Muscle layer of colon (tissue), 2 donors: Measurements from ENCODE around the gene GABRG3.
"Not testable (repeated sequence)": the region's sequence is repeated elsewhere in the genome, so short reads cannot be mapped to it uniquely, and the experiment has no call there.

Experiments used
- H3K27ac ChIP-seq: one replicate; pipeline ENCODE4 v1.7.0; 2013; ENCODE audit warnings: low read depth, mild to moderate bottlenecking, low read length, moderate library complexity
- H3K27me3 ChIP-seq, 2 donors: one replicate each; pipeline ENCODE4 v1.7.0; 2013; ENCODE audit warnings: low read length in 2 of 2, mild to moderate bottlenecking in 2 of 2; ENCODE audit not compliant: insufficient read depth in 2 of 2, control insufficient read depth in 1 of 2
- H3K36me3 ChIP-seq: one replicate; pipeline ENCODE4 v1.7.0; 2013; ENCODE audit warnings: mild to moderate bottlenecking, low read length; ENCODE audit not compliant: insufficient read depth
- H3K4me1 ChIP-seq: one replicate; pipeline ENCODE4 v1.7.0; 2013; ENCODE audit warnings: mild to moderate bottlenecking, low read length; ENCODE audit not compliant: insufficient read depth
- H3K4me3 ChIP-seq, 2 donors: one replicate each; pipeline ENCODE4 v1.7.0; 2013; ENCODE audit warnings: low read length in 2 of 2, low read depth in 1 of 2, mild to moderate bottlenecking in 1 of 2, moderate library complexity in 1 of 2
- H3K9ac ChIP-seq: one replicate; pipeline ENCODE4 v1.7.0; 2013; ENCODE audit warnings: low read length
- H3K9me3 ChIP-seq: one replicate; pipeline ENCODE4 v1.7.0; 2013; ENCODE audit warnings: mild to moderate bottlenecking, low read length
- donor health status: abdominal sarcoma.
- donor health status: Adenocarcinoma of cecum.

Gene GABRG3

GRCh38 chr15:26996250-26996649, 25.3 kb downstream of the GABRG3 start:
- H3K4me3 ChIP-seq, result no peak overlapping the region

DNA sequence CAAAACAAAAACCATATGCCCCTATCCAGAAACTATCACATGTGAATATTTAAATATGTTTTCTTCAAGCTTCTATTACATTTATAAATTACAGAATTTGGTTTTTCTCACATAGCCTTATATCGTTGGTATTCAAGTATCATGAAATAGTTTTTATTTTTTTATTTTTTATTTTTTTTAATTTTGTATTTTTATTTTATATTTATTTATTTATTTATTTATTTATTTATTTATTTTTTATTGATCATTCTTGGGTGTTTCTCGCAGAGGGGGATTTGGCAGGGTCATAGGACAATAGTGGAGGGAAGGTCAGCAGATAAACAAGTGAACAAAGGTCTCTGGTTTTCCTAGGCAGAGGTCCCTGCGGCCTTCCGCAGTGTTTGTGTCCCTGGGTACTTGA, 32.0 kb downstream of the GABRG3 start:
- H3K27ac ChIP-seq, H3K9me3 ChIP-seq, H3K4me3 ChIP-seq, H3K4me1 ChIP-seq, H3K27me3 ChIP-seq, H3K36me3 ChIP-seq, H3K9ac ChIP-seq: not testable (repeated sequence)

More at GRCh38 chr15:26996250-26996649, 25.3 kb downstream of the GABRG3 start:
- Histone ChIP-seq H3K27ac (no peak overlapping the region), H3K4me1 (no peaks in the 10 kb centered on the region), H3K36me3 (no peaks in the 10 kb centered on the region), H3K27me3 (no peaks in the 10 kb centered on the region), H3K9me3 (no peaks in the 10 kb centered on the region), H3K9ac (no peak overlapping the region)

DNA sequence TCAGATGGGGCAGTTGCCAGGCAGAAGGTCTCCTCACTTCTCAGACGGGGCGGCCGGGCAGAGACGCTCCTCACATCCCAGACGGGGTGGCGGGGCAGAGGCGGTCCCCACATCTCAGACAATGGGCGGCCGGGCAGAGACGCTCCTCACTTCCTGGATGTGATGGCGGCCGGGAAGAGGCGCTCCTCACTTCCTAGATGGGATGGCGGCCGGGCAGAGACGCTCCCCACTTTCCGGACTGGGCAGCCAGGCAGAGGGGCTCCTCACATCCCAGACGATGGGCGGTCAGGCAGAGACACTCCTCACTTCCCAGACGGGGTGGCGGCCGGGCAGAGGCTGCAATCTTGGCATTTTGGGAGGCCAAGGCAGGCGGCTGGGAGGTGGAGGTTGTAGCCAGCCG, 33.2 kb downstream of the GABRG3 start:
- not testable (repeated sequence) for H3K4me3 ChIP-seq, H3K27ac ChIP-seq, H3K4me1 ChIP-seq, H3K9me3 ChIP-seq, H3K9ac ChIP-seq, H3K36me3 ChIP-seq, H3K27me3 ChIP-seq

DNA sequence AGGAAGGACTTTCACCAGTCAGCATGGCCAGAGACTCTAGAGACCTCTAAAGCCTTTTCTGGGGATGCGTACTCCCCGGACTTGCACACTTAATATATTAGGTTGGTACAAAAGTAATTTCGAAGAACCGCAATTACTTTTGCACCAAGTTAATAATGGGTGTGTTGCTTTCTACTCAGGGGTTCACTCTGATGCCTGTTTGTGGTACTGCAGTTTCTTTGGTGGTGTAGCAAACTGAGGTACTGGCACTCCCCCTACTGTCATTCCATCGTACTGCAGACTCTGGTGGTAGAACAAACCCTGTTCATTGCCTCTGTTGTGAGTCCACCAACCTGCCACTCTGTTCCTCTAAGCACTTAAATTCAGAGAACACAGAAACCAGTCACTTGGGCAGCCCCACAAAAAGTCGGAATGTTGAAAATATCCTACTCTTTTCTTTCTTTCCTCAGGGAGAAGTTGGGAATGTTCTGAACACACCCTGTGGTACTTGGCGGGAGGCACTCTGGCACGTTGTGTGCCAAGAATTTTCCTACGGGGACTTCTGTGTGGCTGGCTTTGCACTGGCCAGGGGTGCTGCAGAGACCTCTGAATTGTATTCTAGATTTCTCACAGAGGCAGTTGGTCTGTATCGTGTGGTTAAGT, 46.3 kb downstream of the GABRG3 start:
- H3K4me3 ChIP-seq, result no peak overlapping the region
- no peaks in the 10 kb centered on the region for H3K4me1 ChIP-seq
- H3K9ac ChIP-seq, result no peak overlapping the region
- no peaks in the 10 kb centered on the region for H3K9me3 ChIP-seq
- H3K27me3 ChIP-seq, result no peaks in the 10 kb centered on the region
- H3K36me3 ChIP-seq, result no peaks in the 10 kb centered on the region
- no peak overlapping the region for H3K27ac ChIP-seq

DNA sequence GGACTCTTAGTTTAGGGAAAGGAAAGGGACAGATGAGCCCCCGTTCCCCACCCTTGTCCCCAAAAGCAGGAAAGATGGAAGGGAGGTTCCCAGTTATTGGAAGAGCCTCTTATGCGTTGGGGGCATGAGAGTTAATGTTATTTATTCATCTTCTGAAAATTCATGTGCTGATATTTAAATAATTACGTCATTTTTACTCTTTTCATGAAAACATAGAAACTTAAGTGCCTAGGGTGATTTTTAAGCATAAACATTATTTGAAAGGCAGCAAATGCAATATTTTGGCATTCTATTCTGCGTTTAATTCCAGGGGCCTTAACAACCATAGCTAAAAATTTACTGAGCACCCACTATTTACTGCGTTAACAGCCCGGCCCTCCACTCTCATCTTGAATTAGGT, 48.7 kb downstream of the GABRG3 start:
- Histone ChIP-seq H3K9ac (no peak overlapping the region), H3K9me3 (no peaks in the 10 kb centered on the region), H3K4me1 (no peaks in the 10 kb centered on the region), H3K27me3 (no peaks in the 10 kb centered on the region), H3K4me3 (no peak overlapping the region), H3K36me3 (no peaks in the 10 kb centered on the region), H3K27ac (no peak overlapping the region)

DNA sequence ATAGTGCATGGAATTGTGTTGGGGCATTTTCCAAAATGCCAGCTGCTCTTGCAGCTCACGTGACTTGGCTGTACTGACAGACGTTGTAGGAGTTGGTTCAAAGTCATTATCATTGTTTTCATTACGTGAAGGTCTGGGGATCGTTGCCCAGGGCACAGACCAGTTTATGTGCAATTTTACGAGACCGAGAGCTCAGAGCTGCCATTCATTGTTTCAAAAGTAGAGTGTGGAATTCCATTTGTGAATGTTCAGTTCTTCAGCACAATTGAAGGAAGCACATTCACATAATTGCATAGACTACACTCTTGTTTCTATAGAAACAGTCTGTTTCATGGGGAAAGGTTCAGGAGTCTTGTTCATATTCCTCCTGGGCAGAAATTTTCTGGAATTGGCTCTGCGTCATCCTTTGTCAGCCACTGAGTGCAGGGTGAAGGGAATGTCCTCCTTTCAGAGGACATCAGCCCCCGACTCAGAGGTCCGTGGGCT, 54.5 kb downstream of the GABRG3 start:
- Histone ChIP-seq H3K27ac (no peak overlapping the region), H3K9me3 (no peaks in the 10 kb centered on the region), H3K4me1 (no peaks in the 10 kb centered on the region), H3K27me3 (no peaks in the 10 kb centered on the region), H3K9ac (no peak overlapping the region), H3K36me3 (no peaks in the 10 kb centered on the region), H3K4me3 (no peak overlapping the region)

DNA sequence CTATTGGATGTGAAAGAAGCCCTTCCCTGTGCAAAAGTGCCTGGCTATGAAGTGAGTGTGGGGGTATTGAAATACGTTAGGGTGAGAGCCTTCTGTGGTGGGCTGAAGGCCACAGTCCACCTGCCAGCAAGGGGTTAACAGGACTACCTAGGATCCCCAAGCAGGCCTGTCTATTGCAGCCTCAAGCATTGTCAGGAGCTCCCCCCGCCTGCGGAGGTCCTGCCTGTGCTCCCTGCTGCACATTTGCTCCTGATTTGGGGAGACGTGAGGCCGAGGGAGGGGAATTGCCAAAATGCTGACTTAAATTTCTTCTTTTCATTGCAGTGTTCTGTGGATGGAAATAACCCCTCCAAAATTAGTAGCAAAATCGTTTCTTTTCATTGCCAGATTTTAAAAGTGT, 56.2 kb downstream of the GABRG3 start:
- Histone ChIP-seq H3K9ac (no peak overlapping the region), H3K4me1 (no peaks in the 10 kb centered on the region), H3K4me3 (no peak overlapping the region), H3K9me3 (no peaks in the 10 kb centered on the region), H3K36me3 (no peaks in the 10 kb centered on the region), H3K27me3 (no peaks in the 10 kb centered on the region), H3K27ac (no peak overlapping the region)

- H3K9ac ChIP-seq, result no peak overlapping the region
Measured at GRCh38 chr15:27028858-27029477, 58.0 kb downstream of the GABRG3 start.

GRCh38 chr15:27036210-27036609, 65.2 kb downstream of the GABRG3 start:
- Histone ChIP-seq H3K9ac (no peak overlapping the region), H3K9me3 (no peaks in the 10 kb centered on the region), H3K36me3 (no peaks in the 10 kb centered on the region), H3K4me1 (no peaks in the 10 kb centered on the region), H3K27ac (no peak overlapping the region), H3K27me3 (no peaks in the 10 kb centered on the region), H3K4me3 (no peak overlapping the region)

More at GRCh38 chr15:27028858-27029477, 58.0 kb downstream of the GABRG3 start:
- H3K36me3 ChIP-seq, result no peaks in the 10 kb centered on the region
- no peak overlapping the region for H3K4me3 ChIP-seq
- no peaks in the 10 kb centered on the region for H3K4me1 ChIP-seq
- no peaks in the 10 kb centered on the region for H3K27me3 ChIP-seq
- H3K9me3 ChIP-seq, result no peaks in the 10 kb centered on the region
- no peak overlapping the region for H3K27ac ChIP-seq

- Histone ChIP-seq H3K9me3 (no peaks in the 10 kb centered on the region), H3K4me1 (no peaks in the 10 kb centered on the region), H3K4me3 (no peak overlapping the region), H3K9ac (no peak overlapping the region), H3K27me3 (no peaks in the 10 kb centered on the region), H3K36me3 (no peaks in the 10 kb centered on the region), H3K27ac (no peak overlapping the region)
Measured at GRCh38 chr15:27037501-27037900, 66.5 kb downstream of the GABRG3 start.

DNA sequence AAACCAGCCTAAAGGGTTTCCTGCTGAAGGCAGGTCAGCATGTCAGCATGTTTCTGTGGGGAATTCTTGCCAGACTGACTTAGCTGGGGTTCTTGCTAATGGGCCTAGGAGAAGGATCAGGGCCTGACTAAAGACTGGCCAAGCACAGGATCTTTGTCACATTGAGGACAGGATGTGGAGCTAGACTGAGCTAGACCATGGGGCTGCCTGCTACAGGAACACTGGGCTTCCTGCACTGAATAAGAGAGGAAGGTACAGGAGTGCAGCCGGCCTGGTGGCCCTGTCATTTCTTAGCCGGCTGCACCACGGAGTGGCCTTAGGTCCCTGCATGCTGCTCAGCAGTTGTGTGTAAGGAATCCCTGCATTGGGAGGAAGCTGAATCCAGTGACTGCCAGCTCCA, 68.2 kb downstream of the GABRG3 start:
- Histone ChIP-seq H3K27ac (no peak overlapping the region), H3K27me3 (no peaks in the 10 kb centered on the region), H3K36me3 (no peaks in the 10 kb centered on the region), H3K4me3 (no peak overlapping the region), H3K4me1 (no peaks in the 10 kb centered on the region), H3K9ac (no peak overlapping the region), H3K9me3 (no peaks in the 10 kb centered on the region)

DNA sequence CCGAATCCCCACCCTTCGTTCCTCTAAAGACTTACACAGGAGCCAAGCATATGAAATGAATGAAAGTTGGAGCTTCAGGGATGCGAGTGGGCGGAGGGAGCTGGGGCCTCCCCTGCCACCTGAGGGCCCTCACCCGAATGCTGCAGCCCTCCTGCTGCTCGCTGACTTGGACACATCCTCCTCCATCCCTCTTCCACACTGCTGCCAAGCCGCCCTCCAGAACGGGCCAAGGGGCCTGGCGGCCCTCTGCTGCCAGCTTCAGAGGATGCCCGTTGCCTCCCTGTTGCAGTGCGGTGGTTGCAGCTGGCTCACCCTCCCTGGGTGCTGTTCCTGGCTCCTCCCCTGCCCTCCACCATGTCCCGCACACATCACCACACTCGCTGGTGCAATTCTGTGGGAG, 71.2 kb downstream of the GABRG3 start:
- no peaks in the 10 kb centered on the region for H3K9me3 ChIP-seq
- H3K27me3 ChIP-seq, result no peaks in the 10 kb centered on the region
- no peaks in the 10 kb centered on the region for H3K4me1 ChIP-seq
- H3K36me3 ChIP-seq, result no peaks in the 10 kb centered on the region
- no peak overlapping the region for H3K4me3 ChIP-seq
- H3K9ac ChIP-seq, result no peak overlapping the region
- H3K27ac ChIP-seq, result no peak overlapping the region
